ENCODE results near the gene DSTN.

Gene DSTN

GRCh38 chr20:17622086-17622850 lies 52.4 kb downstream of the DSTN start:
- H3K36me3 ChIP-seq (ENCODE audit: control insufficient read depth, insufficient read depth, low read length) = peaks cover 11% of the 10 kb centered on the region

GRCh38 chr20:17622851-17623508 lies 53.1 kb downstream of the DSTN start:
- Histone ChIP-seq H3K4me3 (ENCODE audit: insufficient read depth, low read depth, low read length) (no peak overlapping the region), H3K4me1 (ENCODE audit: control insufficient read depth, insufficient read depth, low read length) (no peaks in the 10 kb centered on the region), H3K36me3 (ENCODE audit: control insufficient read depth, insufficient read depth, low read length) (peaks cover 11% of the 10 kb centered on the region), H3K9me3 (ENCODE audit: control insufficient read depth, low read length) (no peaks in the 10 kb centered on the region), H3K27me3 (ENCODE audit: control insufficient read depth, insufficient read depth, low read length, poor library complexity, severe bottlenecking) (no peaks in the 10 kb centered on the region), H3K27ac (ENCODE audit: insufficient read depth, low read depth, low read length, poor library complexity, severe bottlenecking) (no peak overlapping the region)
- WGBS, 2 experiments = 96% methylated on average over 9 of the region's 9 CpGs

More at GRCh38 chr20:17622086-17622850, 52.4 kb downstream of the DSTN start:
- Histone ChIP-seq H3K9me3 (ENCODE audit: control insufficient read depth, low read length) (no peaks in the 10 kb centered on the region), H3K27me3 (ENCODE audit: control insufficient read depth, insufficient read depth, low read length, poor library complexity, severe bottlenecking) (no peaks in the 10 kb centered on the region), H3K4me3 (ENCODE audit: insufficient read depth, low read depth, low read length) (no peak overlapping the region), H3K4me1 (ENCODE audit: control insufficient read depth, insufficient read depth, low read length) (no peaks in the 10 kb centered on the region), H3K27ac (ENCODE audit: insufficient read depth, low read depth, low read length, poor library complexity, severe bottlenecking) (no peak overlapping the region)
- whole genome bisulfite sequencing, 2 experiments = 90 to 93% methylated on average over 11 of the region's 11 CpGs

GRCh38 chr20:17624070-17624469 lies 54.2 kb downstream of the DSTN start:
- 95 to 96% methylated on average over 12 of the region's 12 CpGs for WGBS, 2 experiments
- no peaks in the 10 kb centered on the region for H3K4me1 ChIP-seq (ENCODE audit: control insufficient read depth, insufficient read depth, low read length)
- no peak overlapping the region for H3K27ac ChIP-seq (ENCODE audit: insufficient read depth, low read depth, low read length, poor library complexity, severe bottlenecking)
- H3K4me3 ChIP-seq (ENCODE audit: insufficient read depth, low read depth, low read length) = no peak overlapping the region
- no peaks in the 10 kb centered on the region for H3K9me3 ChIP-seq (ENCODE audit: control insufficient read depth, low read length)
- no peaks in the 10 kb centered on the region for H3K27me3 ChIP-seq (ENCODE audit: control insufficient read depth, insufficient read depth, low read length, poor library complexity, severe bottlenecking)
- peaks cover 11% of the 10 kb centered on the region for H3K36me3 ChIP-seq (ENCODE audit: control insufficient read depth, insufficient read depth, low read length)

GRCh38 chr20:17624551-17625245 lies 54.8 kb downstream of the DSTN start:
- Histone ChIP-seq H3K4me3 (ENCODE audit: insufficient read depth, low read depth, low read length) (no peak overlapping the region), H3K27me3 (ENCODE audit: control insufficient read depth, insufficient read depth, low read length, poor library complexity, severe bottlenecking) (no peaks in the 10 kb centered on the region), H3K4me1 (ENCODE audit: control insufficient read depth, insufficient read depth, low read length) (no peaks in the 10 kb centered on the region), H3K9me3 (ENCODE audit: control insufficient read depth, low read length) (no peaks in the 10 kb centered on the region), H3K27ac (ENCODE audit: insufficient read depth, low read depth, low read length, poor library complexity, severe bottlenecking) (no peak overlapping the region), H3K36me3 (ENCODE audit: control insufficient read depth, insufficient read depth, low read length) (peaks cover 5% of the 10 kb centered on the region)
- 92 to 95% methylated on average over 15 of the region's 15 CpGs for WGBS, 2 experiments

- Histone ChIP-seq H3K36me3 (ENCODE audit: control insufficient read depth, insufficient read depth, low read length) (peaks cover under 1% of the 10 kb centered on the region), H3K4me3 (ENCODE audit: insufficient read depth, low read depth, low read length) (no peak overlapping the region), H3K27ac (ENCODE audit: insufficient read depth, low read depth, low read length, poor library complexity, severe bottlenecking) (no peak overlapping the region), H3K9me3 (ENCODE audit: control insufficient read depth, low read length) (no peaks in the 10 kb centered on the region), H3K4me1 (ENCODE audit: control insufficient read depth, insufficient read depth, low read length) (no peaks in the 10 kb centered on the region), H3K27me3 (ENCODE audit: control insufficient read depth, insufficient read depth, low read length, poor library complexity, severe bottlenecking) (no peaks in the 10 kb centered on the region)
- WGBS, 2 experiments = 95 to 96% methylated on average over 27 of the region's 27 CpGs
These were observed 55.6 kb downstream of the DSTN start for GRCh38 chr20:17625246-17626051.

GRCh38 chr20:17626217-17627007 lies 56.5 kb downstream of the DSTN start:
- 93 to 95% methylated on average over 18 of the region's 18 CpGs for WGBS, 2 experiments

GRCh38 chr20:17627101-17627955 lies 57.5 kb downstream of the DSTN start:
- Histone ChIP-seq H3K27me3 (ENCODE audit: control insufficient read depth, insufficient read depth, low read length, poor library complexity, severe bottlenecking) (no peaks in the 10 kb centered on the region), H3K36me3 (ENCODE audit: control insufficient read depth, insufficient read depth, low read length) (no peaks in the 10 kb centered on the region), H3K9me3 (ENCODE audit: control insufficient read depth, low read length) (no peaks in the 10 kb centered on the region), H3K4me1 (ENCODE audit: control insufficient read depth, insufficient read depth, low read length) (no peaks in the 10 kb centered on the region), H3K27ac (ENCODE audit: insufficient read depth, low read depth, low read length, poor library complexity, severe bottlenecking) (no peak overlapping the region), H3K4me3 (ENCODE audit: insufficient read depth, low read depth, low read length) (no peak overlapping the region)
- 86 to 88% methylated on average over 27 of the region's 27 CpGs for WGBS, 2 experiments

More at GRCh38 chr20:17626217-17627007, 56.5 kb downstream of the DSTN start:
- Histone ChIP-seq H3K9me3 (ENCODE audit: control insufficient read depth, low read length) (no peaks in the 10 kb centered on the region), H3K4me3 (ENCODE audit: insufficient read depth, low read depth, low read length) (no peak overlapping the region), H3K4me1 (ENCODE audit: control insufficient read depth, insufficient read depth, low read length) (no peaks in the 10 kb centered on the region), H3K36me3 (ENCODE audit: control insufficient read depth, insufficient read depth, low read length) (no peaks in the 10 kb centered on the region), H3K27ac (ENCODE audit: insufficient read depth, low read depth, low read length, poor library complexity, severe bottlenecking) (no peak overlapping the region), H3K27me3 (ENCODE audit: control insufficient read depth, insufficient read depth, low read length, poor library complexity, severe bottlenecking) (no peaks in the 10 kb centered on the region)

GRCh38 chr20:17628101-17628841 lies 58.4 kb downstream of the DSTN start:
- Histone ChIP-seq H3K4me1 (ENCODE audit: control insufficient read depth, insufficient read depth, low read length) (no peaks in the 10 kb centered on the region), H3K27ac (ENCODE audit: insufficient read depth, low read depth, low read length, poor library complexity, severe bottlenecking) (no peak overlapping the region), H3K36me3 (ENCODE audit: control insufficient read depth, insufficient read depth, low read length) (no peaks in the 10 kb centered on the region), H3K4me3 (ENCODE audit: insufficient read depth, low read depth, low read length) (no peak overlapping the region), H3K9me3 (ENCODE audit: control insufficient read depth, low read length) (no peaks in the 10 kb centered on the region), H3K27me3 (ENCODE audit: control insufficient read depth, insufficient read depth, low read length, poor library complexity, severe bottlenecking) (no peaks in the 10 kb centered on the region)
- 92 to 94% methylated on average over 18 of the region's 18 CpGs for WGBS, 2 experiments

All from ectodermal cell (in vitro differentiated cells).